Loucy (cell line): Measurements from ENCODE around the gene ERH.

Experiments used
- EZH2phosphoT487 ChIP-seq: fragments of 200-600 bp; IDR thresholded peaks from 2 replicates; pipeline ENCODE4 v1.6.1; 2018; ENCODE audit warnings: antibody characterized with exemption, mild to moderate bottlenecking, moderate library complexity, borderline replicate concordance
- TF ChIP-seq, protein P1 (sequence below): fragments of 200-600 bp; sonication (generic); conservative IDR thresholded peaks from 2 replicates; pipeline ENCODE4 v1.5.1; 2014; ENCODE audit warnings: mild to moderate bottlenecking, antibody characterized with exemption, low read length

DNA sequence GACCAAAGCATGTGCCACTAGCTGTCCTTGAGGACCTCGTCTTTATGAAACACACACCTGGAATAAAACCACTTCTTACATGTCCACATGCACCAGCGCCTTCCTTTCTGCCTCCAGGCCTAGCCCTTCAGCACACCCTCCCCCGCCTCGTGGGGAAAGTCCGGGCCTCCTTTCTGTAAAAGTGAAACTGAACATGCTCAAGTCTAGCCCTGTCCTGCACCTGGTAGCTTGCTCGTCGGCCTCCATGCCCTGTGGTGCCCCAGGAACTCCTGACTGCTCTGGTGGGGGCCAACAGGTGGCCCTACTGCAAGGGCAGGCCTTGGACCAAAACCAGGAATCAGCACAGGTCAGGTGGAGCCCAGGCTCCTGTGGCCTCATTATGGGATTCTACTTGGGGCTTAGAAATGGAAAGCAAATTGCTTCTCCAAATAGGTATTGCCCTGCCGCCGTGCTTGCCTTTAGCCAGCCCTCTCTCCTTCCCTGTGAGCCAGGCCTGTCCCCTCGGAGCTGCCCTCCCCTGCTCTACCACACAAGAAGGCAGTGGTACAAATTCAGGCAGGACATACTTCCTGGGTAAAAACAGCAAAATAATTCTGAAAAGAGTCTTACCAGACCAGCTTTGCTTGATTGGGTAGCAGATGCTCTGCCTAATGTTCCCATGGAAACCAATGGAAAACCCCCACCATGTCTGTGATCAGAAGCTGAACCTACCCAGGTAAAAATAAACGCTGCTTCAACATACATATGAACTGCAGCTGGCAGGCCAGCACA lies 43.5 kb downstream of the ERH start:
- TF ChIP-seq, protein P1, sequence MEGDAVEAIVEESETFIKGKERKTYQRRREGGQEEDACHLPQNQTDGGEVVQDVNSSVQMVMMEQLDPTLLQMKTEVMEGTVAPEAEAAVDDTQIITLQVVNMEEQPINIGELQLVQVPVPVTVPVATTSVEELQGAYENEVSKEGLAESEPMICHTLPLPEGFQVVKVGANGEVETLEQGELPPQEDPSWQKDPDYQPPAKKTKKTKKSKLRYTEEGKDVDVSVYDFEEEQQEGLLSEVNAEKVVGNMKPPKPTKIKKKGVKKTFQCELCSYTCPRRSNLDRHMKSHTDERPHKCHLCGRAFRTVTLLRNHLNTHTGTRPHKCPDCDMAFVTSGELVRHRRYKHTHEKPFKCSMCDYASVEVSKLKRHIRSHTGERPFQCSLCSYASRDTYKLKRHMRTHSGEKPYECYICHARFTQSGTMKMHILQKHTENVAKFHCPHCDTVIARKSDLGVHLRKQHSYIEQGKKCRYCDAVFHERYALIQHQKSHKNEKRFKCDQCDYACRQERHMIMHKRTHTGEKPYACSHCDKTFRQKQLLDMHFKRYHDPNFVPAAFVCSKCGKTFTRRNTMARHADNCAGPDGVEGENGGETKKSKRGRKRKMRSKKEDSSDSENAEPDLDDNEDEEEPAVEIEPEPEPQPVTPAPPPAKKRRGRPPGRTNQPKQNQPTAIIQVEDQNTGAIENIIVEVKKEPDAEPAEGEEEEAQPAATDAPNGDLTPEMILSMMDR: no peak
- no peak for TF ChIP-seq EZH2phosphoT487
